Breast epithelium (tissue), 3 donors: ENCODE measurements around the gene MMP10.

Source experiments
- CTCF ChIP-seq, 3 donors: fragments of 450-650 bp; IDR thresholded peaks; one replicate each; pipeline ENCODE4 v1.5.1; 2016 to 2017; ENCODE audit warnings: antibody characterized with exemption in 3 of 3, mild to moderate bottlenecking in 3 of 3, moderate library complexity in 3 of 3
- POLR2AphosphoS5 ChIP-seq, 3 donors: sonication (generic); formaldehyde crosslinking; IDR thresholded peaks; one replicate each; pipeline ENCODE4 v1.6.1; 2017; ENCODE audit warnings: antibody characterized with exemption in 3 of 3

GRCh38 chr11:102771351-102771750 lies 9.1 kb downstream of the MMP10 start:
- TF ChIP-seq CTCF (IDR thresholded peaks at IDR 0.05) (no peak), POLR2AphosphoS5 (IDR thresholded peaks at IDR 0.05) (no peak)
